HG03378 (cell line): ENCODE results near the gene EMILIN3.

Experiments used
- ATAC-seq: cut with Tn5 transposase; IDR thresholded peaks from one replicate; pipeline ENCODE4 v1.9.1; 2021; ENCODE audit warnings: mild to moderate bottlenecking, moderate library complexity; ENCODE audit not compliant: unreplicated experiment

EMILIN3 gene

GRCh38 chr20:41348430-41349172 is 18.0 kb downstream of the EMILIN3 start:
- no peak for ATAC-seq

GRCh38 chr20:41347523-41348429 is 18.8 kb downstream of the EMILIN3 start:
- no peak for ATAC-seq

- no peak for ATAC-seq
Measured at GRCh38 chr20:41345729-41346067, 20.9 kb downstream of the EMILIN3 start.

GRCh38 chr20:41344938-41345728 is 21.5 kb downstream of the EMILIN3 start:
- ATAC-seq: no peak

DNA sequence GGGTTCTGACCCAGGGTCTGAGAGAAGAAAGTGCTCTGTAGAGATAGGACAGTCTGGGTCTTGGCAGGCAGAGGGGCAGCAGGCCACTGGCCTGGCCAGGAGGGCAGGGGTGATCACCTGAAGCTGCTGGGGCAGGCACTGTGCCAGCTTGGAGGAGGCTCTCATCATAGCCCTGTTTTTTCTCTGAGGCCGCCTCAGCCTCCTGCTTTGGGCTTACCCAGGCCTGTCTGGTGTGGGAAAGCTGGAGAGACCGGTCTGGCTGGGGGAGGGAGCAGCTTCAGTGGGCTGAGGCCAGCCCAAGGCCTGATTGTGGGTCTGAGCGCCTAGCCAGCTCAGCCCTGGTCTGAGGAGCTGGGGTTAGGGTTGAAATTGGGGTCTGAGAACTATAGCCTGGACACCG is 22.1 kb downstream of the EMILIN3 start:
- ATAC-seq: no peak

DNA sequence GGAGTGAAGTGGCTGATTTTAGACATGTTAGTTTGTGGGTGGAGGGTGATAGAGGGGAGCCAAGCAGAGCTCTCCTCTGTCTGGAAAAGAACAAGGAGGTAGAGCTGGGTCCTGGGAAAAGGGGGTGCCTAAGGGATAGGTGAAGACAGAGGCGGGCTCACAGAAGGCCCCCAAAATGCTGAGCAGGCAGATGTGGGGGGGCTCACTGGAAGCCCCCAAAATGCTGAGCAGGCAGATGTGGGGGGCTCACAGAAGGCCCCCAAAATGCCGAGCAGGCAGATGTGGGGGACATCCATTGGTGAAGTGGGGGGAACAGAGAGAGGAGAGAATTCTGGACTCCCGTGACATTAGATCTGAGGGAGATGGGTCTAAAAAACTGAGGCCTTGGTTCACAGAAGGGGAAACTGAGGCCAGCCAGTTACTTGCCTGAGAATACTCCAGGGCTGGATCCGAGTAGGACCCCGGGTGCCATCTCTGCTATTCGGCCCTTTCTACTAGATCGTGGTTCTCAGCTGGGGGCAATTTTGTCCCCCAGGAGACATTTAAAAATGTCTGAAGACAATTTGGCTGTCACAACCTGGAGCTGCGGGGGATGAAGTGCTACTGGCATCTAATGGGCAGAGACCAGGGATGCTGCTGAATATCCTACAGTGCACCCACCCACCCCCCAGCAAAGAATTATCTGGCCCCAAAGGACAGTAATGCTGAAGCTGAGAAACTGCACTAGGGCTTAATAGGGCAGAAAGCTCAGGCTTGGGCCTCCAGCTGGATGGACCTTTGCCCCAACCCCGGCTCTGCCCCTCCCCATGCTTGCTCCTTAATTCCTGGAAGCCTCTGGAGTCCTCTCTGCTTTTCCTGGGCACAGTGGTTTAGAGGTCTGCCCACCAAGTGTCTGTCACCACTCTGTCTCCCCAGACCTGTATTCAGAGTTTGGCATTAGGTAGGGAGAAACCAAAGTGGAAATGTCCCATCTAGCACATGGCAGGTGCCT is 23.8 kb downstream of the EMILIN3 start:
- ATAC-seq: no peak

DNA sequence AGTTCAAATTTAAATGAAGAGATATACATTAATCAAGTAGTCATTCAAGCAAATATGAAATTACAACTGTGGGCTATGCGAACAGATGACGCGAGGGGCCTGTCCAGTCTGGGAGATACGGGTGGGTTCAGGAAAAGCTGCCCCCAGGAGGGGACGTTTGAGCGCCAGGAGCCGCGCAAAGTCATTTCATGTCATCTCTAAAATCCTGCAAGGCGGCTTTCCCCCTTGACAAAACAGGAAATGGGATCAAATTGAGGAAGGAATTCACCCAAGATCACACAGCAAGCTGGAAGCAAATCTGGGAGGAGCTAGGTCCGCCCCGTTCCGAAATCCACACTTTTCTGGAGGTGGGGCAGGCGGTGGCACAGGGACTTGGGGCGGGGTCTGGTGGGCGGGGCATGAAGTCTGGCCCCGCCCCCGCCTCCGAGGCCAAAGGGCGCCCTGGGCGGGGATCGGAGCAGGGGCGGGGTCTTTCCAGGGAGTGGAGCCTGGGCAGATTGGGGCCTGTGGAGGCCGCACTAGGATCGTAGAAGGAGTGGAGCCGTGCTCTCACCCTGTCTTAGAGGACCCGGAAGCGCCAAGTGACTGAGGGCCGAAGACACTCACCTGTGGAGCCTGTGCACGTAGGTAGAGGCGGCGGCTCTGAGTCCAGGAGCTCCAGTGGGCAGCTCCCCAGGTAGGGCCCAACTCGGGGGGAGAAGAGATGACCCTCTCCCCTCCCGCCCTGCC is 26.1 kb downstream of the EMILIN3 start, which contains the start of gene LPIN3:
Gene LPIN3 (plus strand): TSS at position 495 of the 729 bp plus-strand sequence. CDS start 4,983 bp downstream, outside the sequence.
- ATAC-seq: peak; percentile 15

GRCh38 chr20:41339957-41340326 is 26.7 kb downstream of the EMILIN3 start:
- peak; percentile 81 for ATAC-seq

DNA sequence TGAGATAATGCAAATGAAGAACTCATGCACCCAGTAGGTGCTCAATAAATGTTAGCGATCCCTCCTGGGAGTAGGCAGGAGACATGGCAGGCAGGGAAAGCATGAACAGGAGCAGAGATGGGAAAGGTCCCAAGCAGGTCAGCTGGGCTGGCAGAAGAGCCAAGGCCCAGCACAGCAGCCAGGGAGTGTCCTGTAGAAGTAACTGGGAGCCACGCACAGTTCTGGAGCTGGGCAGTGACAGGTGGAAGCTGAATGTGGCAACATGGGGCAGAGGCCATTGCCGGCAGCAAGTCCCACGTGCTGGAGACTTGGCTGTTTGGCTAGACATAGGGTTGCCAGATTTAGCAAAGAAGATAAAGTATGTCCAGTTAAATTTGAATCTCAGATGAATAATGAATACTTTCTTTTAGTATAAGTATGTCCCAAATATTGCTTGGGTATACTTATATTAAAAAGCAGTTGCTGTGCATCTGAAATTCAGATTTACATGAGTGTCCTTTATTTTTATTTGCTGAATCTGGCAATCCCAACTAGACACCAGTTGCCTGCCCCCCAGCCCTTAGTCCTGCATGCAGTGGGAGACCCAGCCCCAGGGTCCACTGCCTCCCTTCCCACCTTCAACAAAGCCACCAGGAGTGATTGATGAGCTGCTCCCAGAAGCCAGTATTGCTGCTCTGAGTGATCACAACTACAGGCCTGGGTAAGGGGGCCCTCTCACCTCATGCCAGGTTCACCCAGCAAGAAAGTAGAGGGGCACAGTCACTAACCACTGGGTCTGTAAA is 29.7 kb downstream of the EMILIN3 start:
- ATAC-seq: no peak

- ATAC-seq: no peak
Measured at GRCh38 chr20:41335591-41335990, 31.0 kb downstream of the EMILIN3 start.

DNA sequence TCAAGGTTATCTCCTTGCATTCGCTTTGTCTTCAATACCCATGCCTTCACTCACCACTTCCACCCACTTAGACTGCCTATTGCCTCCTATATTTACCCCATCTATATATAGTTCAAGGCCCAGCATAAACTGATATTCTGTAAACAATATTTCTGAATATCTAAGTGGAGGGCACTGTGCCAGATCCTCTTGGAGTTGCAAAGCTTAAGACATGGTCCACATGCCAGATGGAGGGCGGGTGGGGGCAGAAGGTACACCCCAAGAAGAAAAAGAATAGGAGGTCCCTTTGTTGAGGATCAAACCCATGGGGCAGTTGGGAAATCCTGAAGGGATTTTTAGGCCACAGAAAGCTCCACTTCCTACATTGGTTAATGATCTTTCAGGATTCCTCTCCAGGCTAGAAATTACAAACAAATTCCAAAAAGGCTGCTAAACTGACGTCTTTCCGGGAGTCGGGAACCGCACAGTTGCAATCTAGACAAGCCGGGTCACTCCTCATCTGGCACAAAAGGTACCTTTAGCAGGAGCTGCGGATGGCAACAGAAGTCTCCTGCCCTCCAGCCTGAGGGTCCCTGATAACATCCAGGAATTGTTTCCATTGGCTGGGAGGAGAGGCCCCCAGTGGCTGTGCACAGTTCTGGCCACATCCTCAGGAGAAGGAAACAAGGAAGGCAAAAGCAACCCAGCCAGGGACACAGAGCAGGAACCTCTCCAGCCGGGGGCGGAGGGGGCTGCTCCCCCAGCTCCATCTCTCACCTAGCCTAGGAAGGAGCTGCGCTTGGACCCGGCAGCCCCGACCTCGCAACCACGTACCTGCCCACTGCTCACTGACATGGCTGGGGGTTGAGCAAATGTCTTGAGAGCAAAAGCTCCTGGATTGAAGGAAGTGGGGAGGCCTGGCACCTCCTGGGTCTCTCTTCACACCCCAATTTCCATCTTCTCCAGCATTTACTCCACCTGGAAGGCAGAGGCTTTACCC is 31.9 kb downstream of the EMILIN3 start:
- no peak for ATAC-seq

GRCh38 chr20:41334036-41334435 is 32.6 kb downstream of the EMILIN3 start:
- no peak for ATAC-seq

DNA sequence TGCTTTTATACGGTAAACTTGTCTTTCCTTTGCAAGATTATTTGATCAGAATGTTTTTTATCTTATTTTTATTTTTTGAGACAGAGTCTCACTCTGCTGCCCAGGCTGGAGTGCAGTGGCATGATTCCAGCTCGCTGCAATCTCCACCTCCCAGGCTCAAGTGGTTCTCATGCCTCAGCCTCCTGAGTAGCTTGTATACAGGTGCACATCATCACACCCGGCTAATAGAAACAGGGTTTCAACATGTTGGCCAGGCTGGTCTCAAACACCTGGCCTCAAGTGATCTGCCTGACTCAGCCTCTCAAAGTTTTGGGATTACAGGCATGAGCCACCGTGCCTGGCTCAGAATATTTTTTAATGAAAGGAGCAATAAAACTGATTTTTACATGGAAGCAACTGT is 34.9 kb downstream of the EMILIN3 start:
- ATAC-seq: no peak

DNA sequence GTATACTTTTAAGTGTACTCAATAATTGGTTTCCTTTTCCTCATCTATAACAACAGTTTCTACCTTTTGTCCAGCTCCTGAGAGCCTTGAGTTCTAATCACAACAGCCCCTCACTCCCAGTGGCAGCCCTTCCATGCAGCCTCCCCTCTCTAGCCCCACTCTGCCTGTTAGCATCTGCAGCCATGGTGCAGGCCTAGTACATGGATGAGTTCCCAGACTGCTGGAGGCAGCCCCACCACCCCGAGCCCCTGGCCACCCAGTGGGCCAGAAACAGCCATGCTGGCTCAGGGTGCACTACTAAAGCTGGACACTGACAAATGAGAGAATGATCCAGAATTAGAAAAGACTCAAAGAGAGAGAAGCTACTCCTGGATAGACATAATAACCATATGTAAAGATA is 35.7 kb downstream of the EMILIN3 start:
- ATAC-seq: no peak

- no peak for ATAC-seq
Measured at GRCh38 chr20:41330343-41330720, 36.3 kb downstream of the EMILIN3 start.

GRCh38 chr20:41329435-41330342 is 36.9 kb downstream of the EMILIN3 start:
- ATAC-seq: no peak
